OCI-LY3 (cell line): Measurements from ENCODE around the gene IL26.
"Not testable (repeated sequence)": the region's sequence is repeated elsewhere in the genome, so short reads cannot be mapped to it uniquely, and the experiment has no call there.

Source experiments
- H2AFZ ChIP-seq: fragments of 200-600, 300-600 bp; shearing (Covaris generic); 2 replicates; pipeline ENCODE4 v1.6.0; 2014; ENCODE audit warnings: antibody characterized with exemption, low read depth, low read length
- H3K27ac ChIP-seq: fragments of 200-600, 300-600 bp; sonication (generic); 2 replicates; pipeline ENCODE4 v1.5.1; 2014; ENCODE audit warnings: mild to moderate bottlenecking, low read length, moderate library complexity, mixed read lengths
- H3K27me3 ChIP-seq: fragments of 200-600, 300-600 bp; sonication (generic); 2 replicates; pipeline ENCODE4 v1.6.1; 2014; ENCODE audit warnings: low read depth, low read length, mixed read lengths
- H3K36me3 ChIP-seq: fragments of 200-600, 300-600 bp; sonication (generic); replicated peaks from 2 replicates; pipeline ENCODE3; 2014; ENCODE audit warnings: low read depth, low read length, mixed read lengths
- H3K4me1 ChIP-seq: fragments of 300-600, 200-600 bp; sonication (generic); 2 replicates; pipeline ENCODE4 v1.6.1; 2014; ENCODE audit warnings: low read length, mixed read lengths
- H3K4me2 ChIP-seq: fragments of 200-600, 300-600 bp; sonication (generic); 2 replicates; pipeline ENCODE4 v1.6.1; 2014; ENCODE audit warnings: low read length, mixed read lengths
- H3K4me3 ChIP-seq: fragments of 300-600, 200-600 bp; sonication (generic); 2 replicates; pipeline ENCODE4 v1.5.1; 2014; ENCODE audit warnings: antibody characterized with exemption, mild to moderate bottlenecking, low read length, moderate library complexity
- H3K79me2 ChIP-seq: fragments of 300-600, 200-600 bp; shearing (Covaris generic); 2 replicates; pipeline ENCODE4 v1.6.1; 2014; ENCODE audit warnings: mild to moderate bottlenecking, low read length, mixed read lengths
- H3K9ac ChIP-seq: fragments of 300-600, 200-600 bp; shearing (Covaris generic); 2 replicates; pipeline ENCODE4 v1.6.0; 2014; ENCODE audit warnings: mild to moderate bottlenecking, low read length, moderate library complexity
- H3K9me3 ChIP-seq: fragments of 200-600, 300-600 bp; shearing (Covaris generic); 2 replicates; pipeline ENCODE4 v1.6.1; 2014; ENCODE audit warnings: low read length, mixed read lengths; ENCODE audit not compliant: insufficient read depth
- H4K20me1 ChIP-seq: fragments of 200-600, 300-600 bp; sonication (generic); 2 replicates; pipeline ENCODE4 v1.6.1; 2016; ENCODE audit warnings: low read length, mixed read lengths; ENCODE audit not compliant: insufficient read depth
- CTCF ChIP-seq: fragments of 200-600, 300-600 bp; sonication (generic); IDR thresholded peaks from 2 replicates; pipeline ENCODE4 v1.5.1; 2014; ENCODE audit warnings: antibody characterized with exemption, low read length, low read depth
- EZH2phosphoT487 ChIP-seq: fragments of 200-600 bp; shearing (Covaris generic); IDR thresholded peaks from 2 replicates; pipeline ENCODE4 v1.6.1; 2018; ENCODE audit warnings: antibody characterized with exemption, mixed run types, low read depth

Gene IL26

GRCh38 chr12:68210875-68211274 is 14.7 kb downstream of the IL26 start:
- Histone ChIP-seq H4K20me1 (no peaks in the 10 kb centered on the region), H3K9ac (no peak overlapping the region), H3K79me2 (no peaks in the 10 kb centered on the region), H2AFZ (no peak overlapping the region), H3K27ac (no peak overlapping the region), H3K9me3 (no peaks in the 10 kb centered on the region), H3K36me3 (no peaks in the 10 kb centered on the region), H3K4me3 (no peak overlapping the region), H3K4me1 (no peaks in the 10 kb centered on the region), H3K4me2 (no peak overlapping the region), H3K27me3 (peaks cover 29% of the 10 kb centered on the region)
- TF ChIP-seq EZH2phosphoT487, result no peak
- no peak for TF ChIP-seq CTCF

- H3K4me3 ChIP-seq, H2AFZ ChIP-seq, H3K79me2 ChIP-seq, H3K9me3 ChIP-seq, H3K4me2 ChIP-seq, H3K36me3 ChIP-seq, H3K4me1 ChIP-seq, H3K9ac ChIP-seq, H4K20me1 ChIP-seq, H3K27ac ChIP-seq: not testable (repeated sequence)
- H3K27me3 ChIP-seq, result peaks cover 26% of the 10 kb centered on the region
Measured at GRCh38 chr12:68209048-68209728, 16.4 kb downstream of the IL26 start.

GRCh38 chr12:68207276-68207675 is 18.3 kb downstream of the IL26 start:
- Histone ChIP-seq H4K20me1 (no peaks in the 10 kb centered on the region), H3K9me3 (no peaks in the 10 kb centered on the region), H3K4me2 (no peak overlapping the region)

GRCh38 chr12:68206446-68206845 is 19.2 kb downstream of the IL26 start:
- H3K9ac ChIP-seq, result no peak overlapping the region
- H3K4me1 ChIP-seq, result no peaks in the 10 kb centered on the region
- H3K4me3 ChIP-seq, result no peak overlapping the region
- H4K20me1 ChIP-seq, result no peaks in the 10 kb centered on the region
- H3K4me2 ChIP-seq, result no peak overlapping the region
- no peak overlapping the region for H2AFZ ChIP-seq
- H3K36me3 ChIP-seq, result no peaks in the 10 kb centered on the region
- peaks cover 6% of the 10 kb centered on the region for H3K27me3 ChIP-seq
- H3K79me2 ChIP-seq, result no peaks in the 10 kb centered on the region
- TF ChIP-seq CTCF (no peak), EZH2phosphoT487 (no peak)
- no peaks in the 10 kb centered on the region for H3K9me3 ChIP-seq
- no peak overlapping the region for H3K27ac ChIP-seq

More at GRCh38 chr12:68207276-68207675, 18.3 kb downstream of the IL26 start:
- Histone ChIP-seq H3K36me3 (no peaks in the 10 kb centered on the region), H3K9ac (no peak overlapping the region), H3K27me3 (peaks cover 15% of the 10 kb centered on the region), H3K79me2 (no peaks in the 10 kb centered on the region), H3K4me1 (no peaks in the 10 kb centered on the region), H3K4me3 (no peak overlapping the region), H3K27ac (no peak overlapping the region), H2AFZ (no peak overlapping the region)
- TF ChIP-seq CTCF, result no peak
- no peak for TF ChIP-seq EZH2phosphoT487
